Smooth muscle cell (in vitro differentiated cells): Measurements from ENCODE around the gene CEP131. TPM values are rescaled to one million over a fixed set of nuclear protein-coding genes. Genes with fewer than 3 reads are reported as not detected.

Experiments used
- DNase-seq: peaks from one replicate; lab custom pipeline; 2025; ENCODE audit not compliant: unreplicated experiment; lab: John Stamatoyannopoulos, UW
- H2AFZ ChIP-seq: fragments of 200-600 bp; sonication (generic); 2 replicates; pipeline ENCODE4 v1.6.0; 2016; ENCODE audit warnings: antibody characterized with exemption, low read depth, mild to moderate bottlenecking
- H3F3A ChIP-seq: fragments of 200-600 bp; sonication (generic); 2 replicates; pipeline ENCODE4 v1.6.0; 2017; ENCODE audit warnings: antibody characterized with exemption, low read depth
- H3K27ac ChIP-seq: fragments of 200-600 bp; sonication (generic); 2 replicates; pipeline ENCODE4 v1.5.1; 2016; ENCODE audit warnings: low read depth, mild to moderate bottlenecking
- H3K27me3 ChIP-seq: fragments of 200-600 bp; sonication (generic); 2 replicates; pipeline ENCODE4 v1.6.1; 2016; ENCODE audit warnings: low read depth, mild to moderate bottlenecking
- H3K36me3 ChIP-seq: fragments of 200-600 bp; sonication (generic); 2 replicates; pipeline ENCODE4 v1.5.1; 2016; ENCODE audit warnings: low read depth
- H3K4me1 ChIP-seq: fragments of 200-600 bp; sonication (generic); 2 replicates; pipeline ENCODE4 v1.5.1; 2016; ENCODE audit warnings: low read depth
- H3K4me2 ChIP-seq: fragments of 200-600 bp; sonication (generic); 2 replicates; pipeline ENCODE4 v1.6.0; 2016; ENCODE audit warnings: mild to moderate bottlenecking
- H3K4me3 ChIP-seq: fragments of 200-600 bp; sonication (generic); 2 replicates; pipeline ENCODE4 v1.5.1; 2016; ENCODE audit warnings: mild to moderate bottlenecking
- H3K79me2 ChIP-seq: fragments of 200-600 bp; sonication (generic); 2 replicates; pipeline ENCODE4 v1.6.0; 2016; ENCODE audit warnings: low read depth, mild to moderate bottlenecking
- H3K9ac ChIP-seq: fragments of 200-600 bp; sonication (generic); 2 replicates; pipeline ENCODE4 v1.6.0; 2016; ENCODE audit warnings: low read depth
- H3K9me3 ChIP-seq: fragments of 200-600 bp; sonication (generic); replicated peaks from 2 replicates; pipeline ENCODE4 v1.5.1; 2016; ENCODE audit warnings: low read depth
- H4K20me1 ChIP-seq: fragments of 200-600 bp; sonication (generic); 2 replicates; pipeline ENCODE4 v1.6.0; 2016; ENCODE audit warnings: low read depth
- WGBS: methylation state at CpG from one replicate; pipeline ENCODE4 v1.1.7; 2016; ENCODE audit warnings: low lambda C conversion rate; 5-methylcytosine and 5-hydroxymethylcytosine counted together
- polyA plus RNA-seq: library from polyadenylated mRNA; unstranded; fragments of >200 nt; fragmentation: Nextera tagmentation; extraction: Ambion mirVana; gene quantifications from 2 replicates; pipeline ENCODE4 v1.2.1, GENCODE V29; 2016
- total RNA-seq: library from RNA; depleted of rRNA; stranded (reverse); fragments of >200 nt; gene quantifications from 2 replicates; pipeline ENCODE4 v1.2.3, GENCODE V29; 2014
- TF ChIP-seq, protein P1 (sequence below): fragments of 200-600 bp; sonication (generic); IDR thresholded peaks from 2 replicates; pipeline ENCODE4 v1.5.1; 2017; ENCODE audit warnings: borderline replicate concordance, mild to moderate bottlenecking, antibody characterized with exemption; ENCODE audit not compliant: insufficient read depth, poor library complexity, severe bottlenecking

CEP131 gene
- total and polyA plus RNA-seq, 2 experiments from 2014 or later: 3.0 to 13.4 TPM

DNA sequence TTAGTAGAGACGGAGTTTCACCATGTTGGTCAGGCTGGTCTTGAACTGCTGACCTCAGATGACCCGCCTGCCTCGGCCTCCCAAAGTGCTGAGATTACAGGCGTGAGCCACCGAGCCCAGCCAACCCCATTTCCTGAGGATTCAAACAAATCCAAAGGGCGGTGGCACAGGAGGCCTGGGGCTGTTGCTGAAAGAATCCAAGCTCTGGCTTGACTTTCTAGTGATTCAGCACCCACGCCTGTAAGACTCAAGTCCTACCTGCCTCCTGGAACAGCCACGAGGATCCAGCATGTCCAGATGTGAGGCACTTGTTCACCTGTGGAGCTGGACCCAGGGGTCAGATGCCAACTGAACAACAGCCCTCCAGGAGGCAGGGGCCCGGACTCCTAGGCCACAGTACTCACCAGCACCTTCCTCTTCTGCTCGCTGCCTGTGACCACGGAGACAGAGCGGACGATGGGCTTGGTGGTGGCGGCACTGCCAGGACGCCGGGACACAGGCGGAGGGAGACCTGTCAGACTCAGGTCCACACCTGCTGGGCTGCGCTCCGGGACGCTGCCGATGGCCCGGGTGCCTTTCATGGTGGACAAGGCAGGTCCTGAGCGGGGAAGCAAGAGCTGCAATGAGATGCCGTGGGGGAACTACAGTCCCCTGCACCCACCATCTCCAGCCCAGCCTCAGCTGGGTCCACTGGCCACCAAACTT lies 3.1 kb downstream of the CEP131 start:
- H3F3A ChIP-seq: no peaks in the 10 kb centered on the region
- no peaks in the 10 kb centered on the region for H3K27me3 ChIP-seq
- H3K9me3 ChIP-seq: no peaks in the 10 kb centered on the region
- H4K20me1 ChIP-seq: no peaks in the 10 kb centered on the region
- 98% methylated on average over 24 of the region's 24 CpGs for WGBS
- no peak for DNase-seq
- no peak overlapping the region for H3K9ac ChIP-seq
- no peak overlapping the region for H3K27ac ChIP-seq
- no peak overlapping the region for H2AFZ ChIP-seq
- no peak overlapping the region for H3K4me2 ChIP-seq
- H3K4me3 ChIP-seq: no peak overlapping the region
- peaks cover 17% of the 10 kb centered on the region for H3K4me1 ChIP-seq
- peaks cover 7% of the 10 kb centered on the region for H3K79me2 ChIP-seq
- TF ChIP-seq, protein P1, sequence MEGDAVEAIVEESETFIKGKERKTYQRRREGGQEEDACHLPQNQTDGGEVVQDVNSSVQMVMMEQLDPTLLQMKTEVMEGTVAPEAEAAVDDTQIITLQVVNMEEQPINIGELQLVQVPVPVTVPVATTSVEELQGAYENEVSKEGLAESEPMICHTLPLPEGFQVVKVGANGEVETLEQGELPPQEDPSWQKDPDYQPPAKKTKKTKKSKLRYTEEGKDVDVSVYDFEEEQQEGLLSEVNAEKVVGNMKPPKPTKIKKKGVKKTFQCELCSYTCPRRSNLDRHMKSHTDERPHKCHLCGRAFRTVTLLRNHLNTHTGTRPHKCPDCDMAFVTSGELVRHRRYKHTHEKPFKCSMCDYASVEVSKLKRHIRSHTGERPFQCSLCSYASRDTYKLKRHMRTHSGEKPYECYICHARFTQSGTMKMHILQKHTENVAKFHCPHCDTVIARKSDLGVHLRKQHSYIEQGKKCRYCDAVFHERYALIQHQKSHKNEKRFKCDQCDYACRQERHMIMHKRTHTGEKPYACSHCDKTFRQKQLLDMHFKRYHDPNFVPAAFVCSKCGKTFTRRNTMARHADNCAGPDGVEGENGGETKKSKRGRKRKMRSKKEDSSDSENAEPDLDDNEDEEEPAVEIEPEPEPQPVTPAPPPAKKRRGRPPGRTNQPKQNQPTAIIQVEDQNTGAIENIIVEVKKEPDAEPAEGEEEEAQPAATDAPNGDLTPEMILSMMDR: no peak
- no peaks in the 10 kb centered on the region for H3K36me3 ChIP-seq

DNA sequence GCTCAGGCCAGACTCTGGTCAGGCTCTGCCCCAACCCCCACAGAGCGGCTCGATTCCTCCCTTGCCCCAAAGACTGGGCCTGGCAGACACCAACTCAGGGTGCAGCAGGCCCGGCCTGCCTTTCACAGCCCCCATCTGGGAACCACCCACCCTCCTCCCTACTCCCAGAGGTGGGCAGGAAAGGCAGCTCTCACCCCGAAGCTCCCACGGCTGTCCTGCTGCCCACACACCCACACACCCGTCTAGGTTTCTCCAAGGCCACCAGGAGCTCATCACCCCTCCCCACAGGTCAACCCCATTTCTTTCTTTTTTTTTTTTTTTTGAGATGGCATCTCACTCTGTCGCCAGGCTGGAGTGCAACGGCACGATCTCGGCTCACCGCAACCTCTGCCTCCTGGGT lies 3.8 kb downstream of the CEP131 start:
- WGBS: 96% methylated on average over 11 of the region's 11 CpGs
- Histone ChIP-seq H3K4me2 (no peak overlapping the region), H3K4me1 (peaks cover 17% of the 10 kb centered on the region), H3F3A (no peaks in the 10 kb centered on the region), H3K27me3 (no peaks in the 10 kb centered on the region), H3K27ac (no peak overlapping the region), H3K9me3 (no peaks in the 10 kb centered on the region), H2AFZ (no peak overlapping the region), H4K20me1 (no peaks in the 10 kb centered on the region), H3K79me2 (peaks cover 7% of the 10 kb centered on the region), H3K36me3 (no peaks in the 10 kb centered on the region), H3K4me3 (no peak overlapping the region), H3K9ac (no peak overlapping the region)
- no peak for DNase-seq
- TF ChIP-seq, protein P1: no peak

DNA sequence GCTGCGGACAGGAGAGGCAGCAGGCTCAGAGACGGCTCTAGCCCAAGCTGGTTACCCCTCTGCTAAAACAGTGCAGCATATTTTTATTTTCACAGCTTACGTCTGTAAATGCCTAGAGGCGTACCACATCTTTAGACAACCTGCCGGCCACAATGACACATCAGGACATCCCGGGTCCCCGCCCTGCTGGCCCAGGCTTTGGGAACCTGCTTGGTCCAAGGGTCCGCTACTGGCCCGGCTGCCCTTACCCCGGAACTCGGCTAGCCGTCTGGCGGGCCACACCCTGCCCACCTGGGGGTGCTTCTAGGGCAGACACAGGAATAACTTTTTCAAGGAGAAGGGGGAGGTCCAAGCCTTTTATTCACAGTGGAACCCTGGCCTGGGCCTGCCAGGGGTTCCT lies 4.3 kb downstream of the CEP131 start:
- H3K27ac ChIP-seq: no peak overlapping the region
- peaks cover 7% of the 10 kb centered on the region for H3K79me2 ChIP-seq
- no peak overlapping the region for H2AFZ ChIP-seq
- no peak for DNase-seq
- peaks cover 13% of the 10 kb centered on the region for H3K4me1 ChIP-seq
- no peaks in the 10 kb centered on the region for H3K36me3 ChIP-seq
- no peaks in the 10 kb centered on the region for H4K20me1 ChIP-seq
- 92% methylated on average over 13 of the region's 13 CpGs for WGBS
- H3K4me3 ChIP-seq: no peak overlapping the region
- H3K9me3 ChIP-seq: no peaks in the 10 kb centered on the region
- TF ChIP-seq, protein P1: no peak
- H3F3A ChIP-seq: no peaks in the 10 kb centered on the region
- H3K9ac ChIP-seq: no peak overlapping the region
- no peak overlapping the region for H3K4me2 ChIP-seq
- no peaks in the 10 kb centered on the region for H3K27me3 ChIP-seq

DNA sequence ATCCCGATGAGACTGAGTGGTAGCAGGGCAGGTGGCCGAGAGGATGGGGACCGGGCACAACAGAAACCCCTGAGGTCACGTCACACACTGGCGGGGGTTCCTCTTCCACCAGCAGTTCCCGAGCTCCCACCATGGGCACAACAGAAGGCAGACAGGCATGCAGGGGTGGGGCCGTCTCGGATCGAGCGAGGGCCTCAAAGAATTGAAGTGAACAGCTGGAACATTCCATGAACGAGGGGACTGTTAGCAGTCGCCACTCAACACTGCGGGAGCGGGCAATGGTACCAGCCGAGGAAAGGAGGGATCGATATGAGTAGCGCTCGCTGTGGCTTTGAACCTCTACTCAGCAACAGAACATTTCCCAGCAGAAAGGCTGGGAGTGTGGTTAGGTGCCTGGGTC lies 5.3 kb downstream of the CEP131 start:
- H3K36me3 ChIP-seq: no peaks in the 10 kb centered on the region
- no peaks in the 10 kb centered on the region for H3K9me3 ChIP-seq
- H3K4me1 ChIP-seq: peaks cover 11% of the 10 kb centered on the region
- H3K9ac ChIP-seq: no peak overlapping the region
- 94% methylated on average over 18 of the region's 18 CpGs for WGBS
- no peak overlapping the region for H3K4me2 ChIP-seq
- H3F3A ChIP-seq: no peaks in the 10 kb centered on the region
- H4K20me1 ChIP-seq: no peaks in the 10 kb centered on the region
- no peak overlapping the region for H3K4me3 ChIP-seq
- no peak overlapping the region for H2AFZ ChIP-seq
- H3K79me2 ChIP-seq: peaks cover 7% of the 10 kb centered on the region
- TF ChIP-seq, protein P1: no peak
- H3K27ac ChIP-seq: no peak overlapping the region
- no peaks in the 10 kb centered on the region for H3K27me3 ChIP-seq
- DNase-seq: no peak
